Stimulated activated CD4-positive, alpha-beta T cell treated with anti-CD3 and anti-CD28 coated beads, Interleukin-1b, Interleukin-23, amount 100 ng/mL, for 4 hours (primary cell): Measurements from ENCODE around the gene RGS9.
"Not testable (repeated sequence)": the region's sequence is repeated elsewhere in the genome, so short reads cannot be mapped to it uniquely, and the experiment has no call there.

Experiments
- DNase-seq, 2 donors: peaks; one replicate each; pipeline ENCODE4 v3.0.0-alpha.2; 2020; ENCODE audit warnings: low read depth in 2 of 2

The RGS9 gene

GRCh38 chr17:65207448-65207847 lies 70.3 kb downstream of the RGS9 start:
- not testable (repeated sequence) for DNase-seq

GRCh38 chr17:65208717-65209116 lies 71.5 kb downstream of the RGS9 start:
- no peak for DNase-seq

- no peak for DNase-seq
Observed at GRCh38 chr17:65218261-65218660, 81.1 kb downstream of the RGS9 start.

- DNase-seq = no peak
Observed at GRCh38 chr17:65219124-65219523, 82.0 kb downstream of the RGS9 start.

GRCh38 chr17:65219707-65220106 lies 82.5 kb downstream of the RGS9 start:
- no peak for DNase-seq

GRCh38 chr17:65220732-65221131 lies 83.6 kb downstream of the RGS9 start:
- no peak for DNase-seq

- DNase-seq = no peak
Observed at GRCh38 chr17:65222214-65222738, 85.1 kb downstream of the RGS9 start.

GRCh38 chr17:65225061-65225460 lies 87.9 kb downstream of the RGS9 start:
- no peak for DNase-seq

GRCh38 chr17:65226227-65226626 lies 89.1 kb downstream of the RGS9 start:
- no peak for DNase-seq

- DNase-seq = no peak
Observed at GRCh38 chr17:65227637-65228036, 90.5 kb downstream of the RGS9 start.

- no peak for DNase-seq
Observed at GRCh38 chr17:65228287-65228686, 91.1 kb downstream of the RGS9 start.

- DNase-seq = no peak
Observed at GRCh38 chr17:65228734-65229620, 91.8 kb downstream of the RGS9 start.

GRCh38 chr17:65229621-65229995 lies 92.4 kb downstream of the RGS9 start:
- no peak for DNase-seq

- DNase-seq = no peak
Observed at GRCh38 chr17:65230040-65230439, 92.9 kb downstream of the RGS9 start.

- no peak for DNase-seq
Observed at GRCh38 chr17:65231086-65231485, 93.9 kb downstream of the RGS9 start.

- DNase-seq = peak in 1 of 2 donors; percentile 17
Observed at GRCh38 chr17:65231662-65232335, 94.6 kb downstream of the RGS9 start.

GRCh38 chr17:65235284-65235683 lies 98.1 kb downstream of the RGS9 start:
- DNase-seq = no peak

GRCh38 chr17:65236321-65236720 lies 99.2 kb downstream of the RGS9 start:
- DNase-seq = no peak

GRCh38 chr17:65243838-65244625 lies 106.9 kb downstream of the RGS9 start:
- no peak for DNase-seq

- no peak for DNase-seq
Observed at GRCh38 chr17:65246252-65246651, 109.1 kb downstream of the RGS9 start.

- DNase-seq = no peak
Observed at GRCh38 chr17:65249774-65250173, 112.6 kb downstream of the RGS9 start.

- no peak for DNase-seq
Observed at GRCh38 chr17:65254166-65254565, 117.0 kb downstream of the RGS9 start.
